ENCODE measurements around the gene ARHGEF7.

DNA sequence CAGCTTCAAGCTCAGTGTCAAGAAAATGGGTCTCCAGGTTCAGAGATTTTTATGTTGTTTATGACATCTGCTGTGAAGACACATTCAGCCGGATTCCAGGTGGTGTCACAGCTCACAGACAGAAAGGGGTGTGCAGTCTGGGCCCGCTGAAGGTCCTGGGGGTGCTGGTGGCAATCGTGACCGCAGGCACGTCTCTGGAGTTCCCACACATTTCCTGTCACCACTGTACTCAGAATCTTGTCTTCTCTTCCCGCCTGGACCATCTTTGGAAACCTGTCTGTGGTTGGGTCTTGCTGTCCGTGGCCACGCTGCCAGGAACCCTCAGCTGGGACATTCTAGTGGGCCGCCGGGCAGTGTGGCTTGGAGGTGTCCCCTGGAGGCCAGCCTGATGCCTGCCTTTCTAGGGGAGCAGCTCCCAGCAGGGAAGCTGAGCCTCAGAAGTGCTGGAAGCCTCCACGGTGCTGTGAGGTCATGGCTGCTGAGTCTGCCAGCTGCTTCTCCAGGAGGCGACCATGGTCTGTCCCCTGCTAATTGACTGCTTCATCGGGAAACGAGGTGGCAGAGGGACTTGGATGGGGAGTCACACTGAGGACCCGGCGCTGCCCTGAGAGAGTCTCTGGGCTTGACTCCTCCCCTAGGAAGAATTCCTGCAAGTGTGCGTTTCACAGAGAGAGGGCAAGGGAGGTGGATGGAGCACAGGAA, 209.0 kb downstream of the ARHGEF7 start:
- TF ChIP-seq, protein P1, sequence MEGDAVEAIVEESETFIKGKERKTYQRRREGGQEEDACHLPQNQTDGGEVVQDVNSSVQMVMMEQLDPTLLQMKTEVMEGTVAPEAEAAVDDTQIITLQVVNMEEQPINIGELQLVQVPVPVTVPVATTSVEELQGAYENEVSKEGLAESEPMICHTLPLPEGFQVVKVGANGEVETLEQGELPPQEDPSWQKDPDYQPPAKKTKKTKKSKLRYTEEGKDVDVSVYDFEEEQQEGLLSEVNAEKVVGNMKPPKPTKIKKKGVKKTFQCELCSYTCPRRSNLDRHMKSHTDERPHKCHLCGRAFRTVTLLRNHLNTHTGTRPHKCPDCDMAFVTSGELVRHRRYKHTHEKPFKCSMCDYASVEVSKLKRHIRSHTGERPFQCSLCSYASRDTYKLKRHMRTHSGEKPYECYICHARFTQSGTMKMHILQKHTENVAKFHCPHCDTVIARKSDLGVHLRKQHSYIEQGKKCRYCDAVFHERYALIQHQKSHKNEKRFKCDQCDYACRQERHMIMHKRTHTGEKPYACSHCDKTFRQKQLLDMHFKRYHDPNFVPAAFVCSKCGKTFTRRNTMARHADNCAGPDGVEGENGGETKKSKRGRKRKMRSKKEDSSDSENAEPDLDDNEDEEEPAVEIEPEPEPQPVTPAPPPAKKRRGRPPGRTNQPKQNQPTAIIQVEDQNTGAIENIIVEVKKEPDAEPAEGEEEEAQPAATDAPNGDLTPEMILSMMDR (IDR thresholded peaks at IDR 0.05; ENCODE audit: insufficient read depth, low read depth, low read length): no peak
- no peak for TF ChIP-seq EZH2 (IDR thresholded peaks at IDR 0.05; ENCODE audit: insufficient read depth, low read length)
